ENCODE measurements around the gene SP1. TPM values are rescaled to one million over a fixed set of nuclear protein-coding genes. Genes with fewer than 3 reads are reported as not detected.
"Not testable (repeated sequence)": the region's sequence is repeated elsewhere in the genome, so short reads cannot be mapped to it uniquely, and the experiment has no call there.

SP1 gene
- total and polyA plus RNA-seq, 9 of the 15 experiments (the other 6 are each of a cell fraction or from before 2014, with no cell fraction given) = 8.0 to 65.5 (median 41.6) TPM

- Histone ChIP-seq H3K79me2 (ENCODE audit: control insufficient read depth, insufficient read depth, low read length) (peaks cover 83% of the 10 kb centered on the region), H3K9ac (ENCODE audit: insufficient read depth in 1 of 2, low read depth in 2 of 2, low read length in 2 of 2) (no peak overlapping the region), H3K4me1 (replicated peaks in 1 of 2; ENCODE audit: control insufficient read depth in 2 of 2, insufficient read depth in 2 of 2, low read length in 2 of 2) (peaks cover 3 to 23% of the 10 kb centered on the region in 2 experiments; a peak in 4 of 5 replicates), H3K27ac (ENCODE audit: extremely low read depth, low read depth, low read length) (no peak overlapping the region), H2AFZ (ENCODE audit: low read depth, low read length) (no peak overlapping the region), H3K36me3 (ENCODE audit: control insufficient read depth, insufficient read depth, low read length) (peaks cover 25% of the 10 kb centered on the region), H4K20me1 (replicated peaks; ENCODE audit: control insufficient read depth, insufficient read depth, low read length) (no peaks in the 10 kb centered on the region), H3K4me3 (no peak overlapping the region), H3K9me3 (replicated peaks; ENCODE audit: control insufficient read depth, insufficient read depth, low read depth, low read length) (no peaks in the 10 kb centered on the region; the same call in 1 of the 2 replicates), H3K9me1 (ENCODE audit: control insufficient read depth, insufficient read depth, low read length) (no peaks in the 10 kb centered on the region), H3K27me3 (ENCODE audit: control insufficient read depth in 2 of 2, insufficient read depth in 2 of 2, low read length in 2 of 2) (no peaks in the 10 kb centered on the region), H3K4me2 (ENCODE audit: insufficient read depth, low read length) (no peak overlapping the region)
- ATAC-seq (no peak), DNase-seq (ENCODE audit: extremely low read depth in 1 of 4, low spot score in 3 of 4) (no peak), FAIRE-seq (no peak)
- 92% methylated on average over 7 of the region's 7 CpGs for WGBS (ENCODE audit: insufficient coverage, low coverage, missing lambda C conversion rate)
- in situ Hi-C loops (cut with MboI) (no loop called here), intact Hi-C loops (cut with micrococcal nuclease) (no loop called here)
- BruUV-seq (replicated peaks) = no TSS peak
- POLR2A ChIA-PET = interaction anchor here (0.7 kb wide), 1 partner anchor 104 kb away, joined by 3 read pairs; the partner anchor contains the start of gene PFDN5
- TF ChIP-seq CEBPB (tag; IDR thresholded peaks at IDR 0.05) = peak; percentile 56; the same call in 1 of the 2 replicates
- TF ChIP-seq FOXA1 (IDR thresholded peaks at IDR 0.05; ENCODE audit: borderline replicate concordance) = no peak
- no peak for TF ChIP-seq HSF4 (CRISPR knock-in tag; IDR thresholded peaks at IDR 0.05; ENCODE audit: borderline replicate concordance)
- no peak for TF ChIP-seq TFE3 (CRISPR knock-in tag; IDR thresholded peaks at IDR 0.05)
- CTCF ChIA-PET (ENCODE audit: low intra/inter-chr PET ratio) = no interaction called here
These were observed 19.9 kb downstream of the SP1 start for GRCh38 chr12:53399896-53400295.

GRCh38 chr12:53402351-53402750 lies 22.4 kb downstream of the SP1 start:
- Histone ChIP-seq H3K4me1 (replicated peaks in 1 of 2; ENCODE audit: control insufficient read depth in 2 of 2, insufficient read depth in 2 of 2, low read length in 2 of 2) (peaks cover 3 to 23% of the 10 kb centered on the region in 2 experiments; a peak in 3 of 5 replicates), H3K36me3 (ENCODE audit: control insufficient read depth, insufficient read depth, low read length) (peaks cover 36% of the 10 kb centered on the region; the same call in 2 of the 3 replicates), H3K79me2 (ENCODE audit: control insufficient read depth, insufficient read depth, low read length) (peaks cover 73% of the 10 kb centered on the region)
- H3K9ac ChIP-seq (ENCODE audit: insufficient read depth in 1 of 2, low read depth in 2 of 2, low read length in 2 of 2); BruUV-seq (replicated peaks); H3K27ac ChIP-seq (ENCODE audit: extremely low read depth, low read depth, low read length); H3K4me3 ChIP-seq; CTCF ChIA-PET (ENCODE audit: low intra/inter-chr PET ratio); DNase-seq (ENCODE audit: extremely low read depth in 1 of 4, low spot score in 3 of 4); H3K27me3 ChIP-seq (ENCODE audit: control insufficient read depth in 2 of 2, insufficient read depth in 2 of 2, low read length in 2 of 2); H3K9me3 ChIP-seq (replicated peaks; ENCODE audit: control insufficient read depth, insufficient read depth, low read depth, low read length); ATAC-seq; intact Hi-C loops (cut with micrococcal nuclease); H3K4me2 ChIP-seq (ENCODE audit: insufficient read depth, low read length); in situ Hi-C loops (cut with MboI); H4K20me1 ChIP-seq (replicated peaks; ENCODE audit: control insufficient read depth, insufficient read depth, low read length); H2AFZ ChIP-seq (ENCODE audit: low read depth, low read length); FAIRE-seq; H3K9me1 ChIP-seq (ENCODE audit: control insufficient read depth, insufficient read depth, low read length): not testable (repeated sequence)
- 97% methylated on average over 14 of the region's 16 CpGs for WGBS (ENCODE audit: insufficient coverage, low coverage, missing lambda C conversion rate)
- POLR2A ChIA-PET = interaction anchor here (1.4 to 1.5 kb wide), 3 partner anchors 14 to 57 kb away, joined by 4 to 7 read pairs (median 5); no protein-coding TSS in a partner anchor
